Vagina (tissue), 2 donors: ENCODE measurements around the gene PARVB. TPM values are rescaled to one million over a fixed set of nuclear protein-coding genes. Genes with fewer than 3 reads are reported as not detected.

ENCODE experiments used
- DNase-seq, 2 donors: peaks; one replicate each; pipeline ENCODE4 v3.0.0-alpha.2; 2017; ENCODE audit errors: extremely low spot score in 2 of 2
- H3K27ac ChIP-seq: fragments of 200-600 bp; sonication (generic); one replicate; pipeline ENCODE4 v1.5.1; 2019
- H3K27me3 ChIP-seq: fragments of 200-600 bp; sonication (generic); one replicate; pipeline ENCODE4 v1.5.1; 2019
- H3K36me3 ChIP-seq, 2 donors: fragments of 200-600 bp; sonication (generic); one replicate each; pipeline ENCODE4 v1.5.1; 2017 to 2019
- H3K4me1 ChIP-seq: fragments of 200-600 bp; sonication (generic); one replicate; pipeline ENCODE4 v1.5.1; 2019
- H3K4me3 ChIP-seq, 2 donors: fragments of 200-600 bp; sonication (generic); 1 replicate in 1 of 2; 2 replicates in 1 of 2; pipeline ENCODE4 v1.5.1; 2016 to 2019
- H3K9me3 ChIP-seq: fragments of 200-600 bp; sonication (generic); one replicate; pipeline ENCODE4 v1.5.1; 2019
- POLR2A ChIP-seq, 2 donors: fragments of 450-650 bp; IDR thresholded peaks; one replicate each; pipeline ENCODE4 v1.6.1; 2017; ENCODE audit warnings: antibody characterized with exemption in 2 of 2, mild to moderate bottlenecking in 2 of 2, moderate library complexity in 2 of 2
- POLR2AphosphoS5 ChIP-seq, 2 donors: sonication (generic); formaldehyde crosslinking; IDR thresholded peaks; one replicate each; pipeline ENCODE4 v1.9.0; 2017; ENCODE audit warnings: antibody characterized with exemption in 2 of 2, mild to moderate bottlenecking in 2 of 2, low read depth in 1 of 2; ENCODE audit not compliant: insufficient read depth in 1 of 2
- intact Hi-C: fragments of 100-400 bp; cut with DNase I; formaldehyde crosslinking; loops from one replicate; pipeline ENCODE4 v1.15.1; 2023
- total RNA-seq: library from RNA; depleted of rRNA; stranded (reverse); fragments of >200 nt; gene quantifications from one replicate; pipeline ENCODE4 v1.2.3, GENCODE V29; 2016
- TF ChIP-seq, protein P1 (sequence below), 3 experiments: fragments of 450-650 bp in 2 of 3; fragments of 200-600 bp in 1 of 3; sonication (generic) in 1 of 3; IDR thresholded peaks; one replicate each; pipeline ENCODE4 v1.5.1; 2017 to 2019; ENCODE audit warnings: antibody characterized with exemption in 3 of 3, mild to moderate bottlenecking in 2 of 3, moderate library complexity in 2 of 3

Gene PARVB
- total RNA-seq, 1 donor from 2014 or later, result 11.3 TPM

DNA sequence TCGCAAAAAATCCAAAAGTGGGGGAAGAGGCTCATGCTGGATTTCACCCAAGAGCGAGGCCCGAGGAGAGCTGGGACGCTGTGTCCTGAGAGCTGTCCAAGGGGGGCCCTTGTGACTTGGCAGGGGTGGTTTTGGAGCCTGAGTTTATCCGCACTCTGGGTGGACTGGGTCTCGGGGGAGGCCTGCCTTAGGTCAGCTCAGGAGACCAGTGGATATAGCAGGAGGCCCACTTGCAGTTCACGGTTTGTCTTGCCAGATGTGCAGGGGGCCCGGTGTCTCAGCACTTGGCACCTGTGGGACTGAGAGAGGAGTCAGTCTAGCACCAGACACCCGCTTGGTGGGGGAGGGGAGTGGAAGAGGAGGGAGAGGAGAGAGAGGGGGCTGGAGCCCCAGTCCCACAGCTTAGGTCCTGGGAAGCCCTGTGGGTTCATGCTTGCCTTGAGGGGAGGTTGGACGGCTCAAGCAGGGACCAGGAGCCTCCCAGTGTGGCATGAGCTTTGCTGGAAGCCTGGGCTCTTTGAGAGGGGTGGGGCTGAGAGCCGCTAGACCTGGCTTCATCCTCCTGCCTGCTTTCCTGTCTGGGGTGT, 33.4 kb downstream of the PARVB start:
- Histone ChIP-seq H3K9me3 (no peaks in the 10 kb centered on the region), H3K36me3 (no peaks in the 10 kb centered on the region), H3K27ac (peak overlapping the region; percentile 83), H3K4me1 (peaks cover 36% of the 10 kb centered on the region), H3K4me3 (no peak overlapping the region), H3K27me3 (no peaks in the 10 kb centered on the region)
- DNase-seq, result no peak
- intact Hi-C loops, result no loop called here
- TF ChIP-seq POLR2A (IDR thresholded peaks at IDR 0.05), result no peak
- TF ChIP-seq, protein P1, sequence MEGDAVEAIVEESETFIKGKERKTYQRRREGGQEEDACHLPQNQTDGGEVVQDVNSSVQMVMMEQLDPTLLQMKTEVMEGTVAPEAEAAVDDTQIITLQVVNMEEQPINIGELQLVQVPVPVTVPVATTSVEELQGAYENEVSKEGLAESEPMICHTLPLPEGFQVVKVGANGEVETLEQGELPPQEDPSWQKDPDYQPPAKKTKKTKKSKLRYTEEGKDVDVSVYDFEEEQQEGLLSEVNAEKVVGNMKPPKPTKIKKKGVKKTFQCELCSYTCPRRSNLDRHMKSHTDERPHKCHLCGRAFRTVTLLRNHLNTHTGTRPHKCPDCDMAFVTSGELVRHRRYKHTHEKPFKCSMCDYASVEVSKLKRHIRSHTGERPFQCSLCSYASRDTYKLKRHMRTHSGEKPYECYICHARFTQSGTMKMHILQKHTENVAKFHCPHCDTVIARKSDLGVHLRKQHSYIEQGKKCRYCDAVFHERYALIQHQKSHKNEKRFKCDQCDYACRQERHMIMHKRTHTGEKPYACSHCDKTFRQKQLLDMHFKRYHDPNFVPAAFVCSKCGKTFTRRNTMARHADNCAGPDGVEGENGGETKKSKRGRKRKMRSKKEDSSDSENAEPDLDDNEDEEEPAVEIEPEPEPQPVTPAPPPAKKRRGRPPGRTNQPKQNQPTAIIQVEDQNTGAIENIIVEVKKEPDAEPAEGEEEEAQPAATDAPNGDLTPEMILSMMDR (IDR thresholded peaks at IDR 0.05), result no peak
- peak; percentile 68 to 80 for TF ChIP-seq POLR2AphosphoS5 (IDR thresholded peaks at IDR 0.05; ENCODE audit: insufficient read depth in 1 of 2, low read depth in 1 of 2)

DNA sequence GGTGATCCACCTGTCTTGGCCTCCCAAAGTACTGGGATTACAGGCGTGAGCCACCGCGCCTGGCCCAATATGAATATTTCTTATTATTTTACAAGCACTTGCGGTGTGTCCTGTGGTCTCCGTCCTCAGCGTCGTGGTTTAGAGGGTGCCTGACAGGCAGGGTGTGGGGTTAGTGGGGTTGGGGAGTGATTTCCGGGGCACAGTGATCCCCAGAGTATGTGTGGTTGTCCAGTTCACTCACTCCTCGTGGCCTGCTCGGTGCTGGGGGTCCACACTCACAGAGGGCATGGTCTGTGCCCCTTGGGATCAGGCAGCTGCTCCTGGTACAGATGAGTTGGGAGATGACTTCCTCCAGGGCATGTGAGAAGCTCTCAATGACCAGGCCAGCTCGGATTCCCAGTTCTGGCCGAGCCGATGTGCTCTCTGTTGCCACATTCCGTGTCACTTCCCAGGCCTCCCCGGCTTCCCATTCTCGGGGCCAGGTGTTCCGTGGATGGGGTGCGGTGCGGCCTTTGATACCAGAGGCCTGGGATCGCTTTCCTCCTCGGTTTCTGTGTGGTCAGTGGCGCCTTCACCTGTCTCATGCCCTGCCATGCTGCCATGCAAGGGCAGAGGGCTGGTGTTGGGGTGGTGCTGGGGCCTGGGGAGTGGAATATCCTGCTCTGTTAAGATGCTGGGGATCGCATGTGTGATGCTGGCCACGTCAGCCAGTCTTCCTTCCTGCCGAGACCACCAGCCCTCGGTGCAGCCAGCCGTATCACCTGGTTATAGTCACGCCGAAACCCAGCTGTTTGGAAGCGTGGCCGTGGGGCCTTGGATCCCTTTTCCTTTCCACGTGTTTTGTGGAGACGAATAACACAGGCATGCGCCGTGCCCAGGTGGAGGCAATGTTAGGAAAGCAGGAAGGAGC, 39.6 kb downstream of the PARVB start:
- H3K9me3 ChIP-seq, result no peaks in the 10 kb centered on the region
- no peak overlapping the region for H3K27ac ChIP-seq
- intact Hi-C loops, result no loop called here
- TF ChIP-seq, protein P1 (IDR thresholded peaks at IDR 0.05), result no peak
- TF ChIP-seq POLR2A (IDR thresholded peaks at IDR 0.05) (no peak), POLR2AphosphoS5 (IDR thresholded peaks at IDR 0.05; ENCODE audit: insufficient read depth in 1 of 2, low read depth in 1 of 2) (no peak)
- H3K27me3 ChIP-seq, result no peaks in the 10 kb centered on the region
- H3K36me3 ChIP-seq, result no peaks in the 10 kb centered on the region
- H3K4me3 ChIP-seq, result no peak overlapping the region
- no peak for DNase-seq
- H3K4me1 ChIP-seq, result peaks cover 13% of the 10 kb centered on the region

DNA sequence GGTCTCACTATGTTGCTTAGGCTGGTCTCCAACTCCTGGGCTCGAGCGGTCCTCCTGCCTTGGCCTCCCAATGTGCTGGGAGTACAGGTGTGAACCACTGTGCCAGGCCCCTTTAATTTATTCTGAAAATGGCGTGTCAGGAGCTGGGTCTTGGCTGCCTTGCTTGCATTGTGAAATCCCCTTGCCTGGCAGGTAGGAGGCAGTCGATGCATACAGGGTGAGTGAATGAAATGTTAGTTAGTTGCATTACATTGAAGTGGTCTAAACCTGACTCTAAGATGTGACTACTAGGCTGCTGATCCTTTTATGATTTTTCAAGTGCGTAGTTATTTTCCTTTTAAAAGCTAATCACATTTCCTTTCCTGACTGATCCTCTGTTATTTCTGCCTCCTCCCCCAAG, 42.9 kb downstream of the PARVB start:
- intact Hi-C loops, result no loop called here
- Histone ChIP-seq H3K9me3 (no peaks in the 10 kb centered on the region), H3K4me3 (no peak overlapping the region), H3K36me3 (no peaks in the 10 kb centered on the region), H3K27me3 (no peaks in the 10 kb centered on the region), H3K4me1 (peaks cover 3% of the 10 kb centered on the region), H3K27ac (no peak overlapping the region)
- no peak for TF ChIP-seq POLR2A (IDR thresholded peaks at IDR 0.05)
- no peak for TF ChIP-seq POLR2AphosphoS5 (IDR thresholded peaks at IDR 0.05; ENCODE audit: insufficient read depth in 1 of 2, low read depth in 1 of 2)
- TF ChIP-seq, protein P1 (IDR thresholded peaks at IDR 0.05), result no peak
- DNase-seq, result no peak

DNA sequence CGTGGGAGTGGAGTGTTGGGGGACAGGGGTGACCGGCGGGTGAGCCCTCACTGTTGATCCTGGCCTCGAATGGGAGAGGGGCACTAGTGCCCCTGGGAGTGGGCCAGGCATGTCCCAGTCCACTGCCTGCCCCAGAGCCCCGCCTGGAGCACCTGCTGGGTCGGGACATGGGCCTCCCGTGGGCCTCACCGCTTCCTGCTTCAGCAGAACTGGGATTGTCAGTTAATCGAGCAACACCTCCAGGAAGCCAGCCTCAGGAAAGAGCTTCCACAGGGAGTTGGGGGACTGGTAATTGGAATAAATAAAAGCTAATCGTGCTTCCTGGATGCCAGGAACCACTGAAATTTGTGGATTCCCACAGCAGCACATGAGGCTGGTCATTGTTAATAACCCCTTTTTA, 43.8 kb downstream of the PARVB start:
- intact Hi-C loops, result no loop called here
- H3K4me1 ChIP-seq, result peaks cover 3% of the 10 kb centered on the region
- H3K27ac ChIP-seq, result no peak overlapping the region
- DNase-seq, result no peak
- no peaks in the 10 kb centered on the region for H3K36me3 ChIP-seq
- TF ChIP-seq POLR2A (IDR thresholded peaks at IDR 0.05), result no peak
- TF ChIP-seq POLR2AphosphoS5 (IDR thresholded peaks at IDR 0.05; ENCODE audit: insufficient read depth in 1 of 2, low read depth in 1 of 2), result no peak
- no peaks in the 10 kb centered on the region for H3K27me3 ChIP-seq
- H3K9me3 ChIP-seq, result no peaks in the 10 kb centered on the region
- H3K4me3 ChIP-seq, result no peak overlapping the region

DNA sequence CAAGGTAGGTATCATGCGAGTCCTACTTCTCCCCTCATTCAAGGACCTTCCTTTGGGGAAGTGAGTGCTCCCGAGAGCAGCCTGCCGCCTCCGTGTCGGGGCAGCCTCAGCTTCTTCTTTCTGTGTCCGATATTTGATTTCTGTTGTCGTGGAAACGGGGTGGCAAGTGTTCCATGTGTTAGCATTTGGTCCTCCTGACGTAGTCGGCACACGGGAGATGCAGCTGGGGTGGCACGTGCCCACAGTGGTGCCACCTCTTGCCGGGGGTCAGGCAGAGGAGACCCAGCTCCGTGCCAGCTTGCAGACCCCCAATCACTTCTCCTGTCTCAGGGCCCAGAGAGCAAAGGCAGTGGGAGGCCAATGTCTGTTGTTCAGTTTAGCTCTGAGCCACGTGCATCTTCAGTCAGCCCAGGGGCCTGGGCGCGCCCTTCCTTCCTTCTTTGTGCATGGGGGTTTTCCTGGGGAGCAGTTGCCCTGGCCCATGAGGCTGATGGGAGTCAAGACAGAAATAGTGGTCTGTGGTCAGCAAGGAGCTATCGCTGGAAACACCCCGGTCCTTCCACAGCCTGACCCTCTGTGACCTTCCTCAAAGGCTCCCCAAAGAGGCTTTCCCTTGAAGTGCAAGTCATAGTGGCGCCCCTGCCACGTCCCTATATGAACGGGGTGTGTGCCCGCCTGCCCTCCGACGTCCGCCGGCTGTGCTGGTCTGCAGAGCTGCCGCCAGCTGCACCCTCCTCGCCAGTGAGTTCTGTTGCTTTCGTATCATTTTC, 44.5 kb downstream of the PARVB start:
- TF ChIP-seq POLR2AphosphoS5 (IDR thresholded peaks at IDR 0.05; ENCODE audit: insufficient read depth in 1 of 2, low read depth in 1 of 2), result no peak
- TF ChIP-seq, protein P1 (IDR thresholded peaks at IDR 0.05), result no peak
- no peak for TF ChIP-seq POLR2A (IDR thresholded peaks at IDR 0.05)
- Histone ChIP-seq H3K4me3 (no peak overlapping the region), H3K9me3 (no peaks in the 10 kb centered on the region), H3K27me3 (no peaks in the 10 kb centered on the region), H3K4me1 (peaks cover 3% of the 10 kb centered on the region), H3K27ac (no peak overlapping the region), H3K36me3 (no peaks in the 10 kb centered on the region)
- intact Hi-C loops, result no loop called here
- no peak for DNase-seq
